ENCODE data around the gene TMEM33.

DNA sequence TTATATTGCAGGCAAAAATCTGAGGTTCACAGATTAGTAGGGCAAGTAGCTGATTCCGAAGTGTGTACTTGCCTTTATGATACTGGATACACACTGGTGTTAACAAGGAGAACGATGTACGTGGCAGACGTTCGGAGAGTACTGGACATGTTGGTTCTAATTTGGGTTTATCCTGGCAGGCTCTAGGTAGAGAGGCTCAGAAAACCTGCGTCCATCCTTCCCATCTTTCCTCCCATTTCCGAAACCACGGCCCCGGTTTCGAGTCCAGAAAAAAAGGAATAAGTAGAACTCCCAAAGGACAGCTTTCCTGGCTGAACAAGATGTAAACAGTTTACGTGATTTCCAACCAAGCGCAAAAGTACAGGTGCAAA, 54.8 kb downstream of the TMEM33 start:
- TF ChIP-seq CTCF (conservative IDR thresholded peaks at IDR 0.05) (no peak), EZH2 (IDR thresholded peaks at IDR 0.05; ENCODE audit: low read depth) (no peak)

Measured in PC-9 (cell line).